G401 (cell line): ENCODE data around the gene CACNA1B. TPM values are rescaled to one million over a fixed set of nuclear protein-coding genes. Genes with fewer than 3 reads are reported as not detected.

ENCODE experiments used
- DNase-seq: peaks from one replicate; pipeline ENCODE4 v3.0.0-alpha.2; 2015; ENCODE audit warnings: low spot score
- in situ Hi-C: cut with HindIII; loops from 2 replicates; pipeline ENCODE4 v1.10.0; 2016; ENCODE audit warnings: low sequenced_read_pairs, mixed read lengths
- total RNA-seq: library from RNA; depleted of rRNA; stranded (reverse); fragments of >200 nt; shearing (Covaris generic); gene quantifications from 2 replicates; pipeline ENCODE4 v1.2.3, GENCODE V29; 2014

The CACNA1B gene
- total RNA-seq, 1 experiment from 2014 or later: 1.8 TPM

DNA sequence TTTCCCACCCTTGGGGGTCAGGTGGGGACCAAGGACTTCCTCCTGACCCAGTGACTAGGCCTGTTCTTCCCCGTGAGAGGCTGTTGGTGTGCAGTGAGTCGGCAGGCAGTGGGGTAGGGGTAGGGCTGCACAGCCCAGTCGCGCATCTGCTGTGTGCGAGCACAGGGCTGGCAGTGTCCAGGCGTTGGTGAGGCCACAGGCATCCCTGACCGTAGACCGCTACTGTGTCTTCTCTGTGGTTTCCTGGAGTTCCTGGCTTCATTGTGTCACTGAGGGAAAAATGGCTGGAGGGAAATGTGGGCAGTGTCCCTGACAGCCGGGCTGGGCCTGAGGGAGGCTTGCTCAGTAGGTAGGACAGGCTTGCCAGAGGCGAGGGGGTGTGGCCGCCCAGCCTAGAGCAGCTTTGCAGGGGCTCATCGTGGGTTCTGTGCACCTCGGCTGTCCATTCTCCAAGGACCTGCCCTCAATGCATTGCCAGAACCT is 95.4 kb downstream of the CACNA1B start:
- in situ Hi-C loops: no loop called here
- no peak for DNase-seq

GRCh38 chr9:137973829-137974416 is 96.3 kb downstream of the CACNA1B start:
- DNase-seq: no peak
- in situ Hi-C loops: no loop called here

- no peak for DNase-seq
- in situ Hi-C loops: no loop called here
Observed at GRCh38 chr9:137974746-137975526, 97.4 kb downstream of the CACNA1B start.

GRCh38 chr9:137975527-137975913 is 97.9 kb downstream of the CACNA1B start:
- in situ Hi-C loops: no loop called here
- DNase-seq: no peak

- DNase-seq: no peak
- in situ Hi-C loops: no loop called here
Observed at GRCh38 chr9:137975936-137976565, 98.5 kb downstream of the CACNA1B start.

GRCh38 chr9:137977571-137978261 is 100.1 kb downstream of the CACNA1B start:
- in situ Hi-C loops: no loop called here
- no peak for DNase-seq

- in situ Hi-C loops: no loop called here
- no peak for DNase-seq
Observed at GRCh38 chr9:137978262-137978714, 100.7 kb downstream of the CACNA1B start.

- DNase-seq: no peak
- in situ Hi-C loops: no loop called here
Observed at GRCh38 chr9:137982200-137982599, 104.6 kb downstream of the CACNA1B start.

- DNase-seq: no peak
- in situ Hi-C loops: no loop called here
Observed at GRCh38 chr9:137984005-137984404, 106.4 kb downstream of the CACNA1B start.

DNA sequence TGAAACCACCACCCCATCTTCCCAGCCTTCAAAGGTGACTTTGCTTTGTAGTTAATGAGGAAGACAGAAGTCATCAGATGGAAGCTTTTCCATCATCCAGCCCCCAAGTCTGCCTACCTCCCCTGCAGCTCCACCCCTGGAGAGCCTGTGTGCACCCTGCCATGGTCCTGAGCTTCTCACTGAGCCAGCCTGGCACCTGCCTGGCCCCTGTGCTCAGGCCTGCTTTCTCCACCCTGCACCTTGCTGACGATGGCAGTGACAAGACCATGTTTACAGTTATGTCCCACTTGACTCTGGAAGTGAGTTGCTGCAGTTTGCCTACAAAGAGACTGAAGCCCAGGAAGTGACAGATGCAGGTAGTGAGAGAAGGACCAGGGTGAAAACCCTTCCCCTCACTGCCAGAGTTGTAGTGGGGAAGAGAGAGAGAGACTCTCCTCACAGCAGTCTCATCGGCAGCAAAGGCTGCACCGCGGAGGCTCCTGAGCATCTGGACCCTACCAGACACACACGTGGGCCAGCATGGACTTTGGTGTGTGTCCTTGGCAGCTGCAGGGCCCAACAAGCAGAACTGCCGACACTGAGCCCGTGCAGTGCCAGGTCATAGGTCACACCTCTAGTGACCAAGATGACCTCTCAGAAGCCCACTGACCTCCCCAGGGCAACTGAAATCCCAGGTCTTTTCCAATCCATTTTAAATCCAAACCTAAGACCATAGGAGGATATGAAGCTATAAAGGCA is 107.1 kb downstream of the CACNA1B start:
- no peak for DNase-seq
- in situ Hi-C loops: no loop called here

GRCh38 chr9:137985637-137986071 is 108.1 kb downstream of the CACNA1B start:
- in situ Hi-C loops: no loop called here
- no peak for DNase-seq

DNA sequence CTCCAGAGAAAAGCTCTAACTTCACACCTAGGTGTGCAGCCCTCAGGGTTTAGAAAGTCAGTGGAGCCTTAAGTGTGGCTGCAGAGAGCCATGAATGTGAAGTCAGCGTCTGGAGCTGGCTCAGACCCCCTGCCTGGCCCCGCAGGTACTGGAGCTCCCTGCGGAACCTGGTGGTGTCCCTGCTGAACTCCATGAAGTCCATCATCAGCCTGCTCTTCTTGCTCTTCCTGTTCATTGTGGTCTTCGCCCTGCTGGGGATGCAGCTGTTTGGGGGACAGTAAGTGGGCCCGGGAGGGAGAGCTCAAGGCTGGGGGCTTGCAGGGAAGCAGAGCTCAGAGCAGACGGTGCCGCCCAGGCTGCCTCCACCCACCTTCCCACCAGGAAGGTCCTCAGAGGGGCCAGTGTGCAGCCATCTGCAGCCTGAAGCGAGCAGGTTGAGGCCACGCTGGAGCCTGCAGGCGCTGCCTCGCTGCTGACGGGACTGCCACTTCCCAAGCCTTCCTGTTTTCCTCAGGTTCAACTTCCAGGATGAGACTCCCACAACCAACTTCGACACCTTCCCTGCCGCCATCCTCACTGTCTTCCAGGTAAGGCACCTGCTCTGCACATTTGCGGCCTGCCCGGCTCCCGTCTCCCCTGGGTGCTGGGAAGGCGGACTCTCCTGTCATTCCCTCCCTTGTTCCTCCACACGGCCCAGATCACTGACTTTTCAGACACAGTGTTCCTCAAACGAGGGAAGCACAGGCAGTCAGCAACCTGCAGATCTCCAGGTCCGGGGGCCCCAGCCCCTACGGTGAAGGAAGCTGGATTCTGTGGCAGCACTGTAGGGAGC is 108.9 kb downstream of the CACNA1B start:
- DNase-seq: no peak
- in situ Hi-C loops: no loop called here

- DNase-seq: no peak
- in situ Hi-C loops: no loop called here
Observed at GRCh38 chr9:137987244-137988030, 109.9 kb downstream of the CACNA1B start.

DNA sequence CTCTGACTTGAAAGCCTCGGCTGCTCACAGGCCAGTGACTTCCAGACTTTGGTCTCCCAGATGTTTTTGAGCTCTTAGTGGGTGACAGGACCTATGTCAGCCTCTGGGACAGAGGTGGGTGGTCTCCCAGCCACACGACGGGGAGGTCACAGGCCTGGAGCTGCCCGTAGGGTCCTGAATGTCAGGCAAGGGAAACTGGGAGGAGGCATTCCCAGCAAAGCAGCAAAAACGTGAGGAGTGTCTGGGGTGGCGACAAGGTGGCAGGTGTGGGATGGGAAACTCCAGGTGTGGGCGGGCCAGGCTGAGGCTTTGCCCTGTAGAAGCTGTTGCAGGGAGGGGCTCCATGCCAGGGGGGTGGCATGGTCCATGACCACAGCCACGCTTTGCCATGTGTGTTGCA is 110.5 kb downstream of the CACNA1B start:
- in situ Hi-C loops: no loop called here
- no peak for DNase-seq

- DNase-seq: no peak
- in situ Hi-C loops: no loop called here
Observed at GRCh38 chr9:137988701-137989100, 111.1 kb downstream of the CACNA1B start.

DNA sequence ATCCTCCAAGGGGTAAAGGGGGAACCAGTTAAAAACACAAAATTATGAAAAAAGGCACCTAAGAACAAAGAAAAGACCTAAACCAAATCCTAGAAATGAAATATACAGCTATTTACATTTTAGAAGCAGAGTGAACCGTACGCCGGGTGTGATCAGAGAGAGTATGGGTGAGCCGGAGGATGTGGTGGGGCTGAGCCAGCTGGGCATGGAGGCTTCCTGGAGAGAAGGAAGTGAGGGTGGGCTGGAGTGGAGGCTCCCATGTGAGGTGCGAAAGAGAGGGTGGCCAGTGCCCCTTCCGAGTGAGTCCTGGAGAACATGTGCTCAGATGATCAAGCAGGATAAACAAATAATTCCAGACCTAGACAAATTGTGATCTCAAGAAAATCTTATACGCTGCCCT is 111.6 kb downstream of the CACNA1B start:
- DNase-seq: no peak
- in situ Hi-C loops: no loop called here

DNA sequence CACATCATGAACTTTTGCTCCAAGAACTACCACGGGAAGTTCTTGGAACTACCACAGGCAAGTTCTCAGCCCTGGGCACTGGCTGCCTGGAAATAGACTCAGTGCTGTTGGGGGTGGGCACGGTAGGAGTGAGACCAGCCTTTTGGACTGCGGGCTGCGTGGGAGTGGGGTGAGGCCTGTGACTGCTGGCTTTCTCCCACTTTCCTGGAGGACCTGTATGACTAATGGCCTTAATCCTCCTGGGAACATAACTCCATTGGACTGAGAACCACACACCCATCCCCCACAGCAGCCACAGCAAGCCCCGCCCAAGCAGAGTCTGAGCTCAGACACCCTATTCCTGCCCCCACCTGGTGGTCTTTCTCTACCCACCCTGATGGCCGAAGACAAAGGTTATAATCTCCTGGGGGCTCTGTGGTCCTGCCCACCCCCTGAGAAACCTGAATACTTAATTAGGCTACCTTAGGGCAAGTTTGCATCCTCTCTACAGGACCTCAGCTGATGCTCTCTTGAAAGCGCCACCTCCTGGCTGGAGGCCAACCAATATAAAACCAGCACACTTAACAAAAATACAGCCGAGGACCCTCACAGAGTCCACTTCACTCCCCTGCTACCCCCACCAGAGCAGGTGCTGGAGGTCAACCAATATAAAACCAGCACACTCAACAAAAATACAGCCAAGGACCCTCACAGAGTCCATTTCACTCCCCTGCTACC is 112.6 kb downstream of the CACNA1B start:
- no peak for DNase-seq
- in situ Hi-C loops: no loop called here
